ENCODE data around the gene ENOX1. TPM values are rescaled to one million over a fixed set of nuclear protein-coding genes. Genes with fewer than 3 reads are reported as not detected.

Gene ENOX1
- total and polyA plus RNA-seq, 2 of the 8 experiments (the other 6 are each of a cell fraction or from before 2014, with no cell fraction given), result 0.23 to 0.37 TPM

DNA sequence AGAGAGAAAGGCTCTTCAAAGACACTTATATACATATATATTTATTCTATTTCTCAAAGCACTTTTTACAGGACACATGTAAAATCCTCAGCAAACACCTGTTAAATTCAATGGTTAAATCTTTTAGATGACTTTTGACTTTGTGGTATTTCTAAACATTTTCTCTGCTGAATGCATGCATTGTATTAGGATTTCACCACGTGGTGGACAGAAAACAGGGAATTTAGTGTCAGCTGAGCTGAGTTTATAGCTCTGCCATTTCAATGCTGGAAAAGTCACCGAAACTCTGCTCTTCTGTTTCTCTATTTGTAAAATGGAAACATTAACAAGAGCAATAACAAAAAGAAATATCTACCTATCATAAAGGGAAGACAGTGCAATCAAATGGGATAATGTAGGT, 375.6 kb downstream of the ENOX1 start:
- H3K14ac ChIP-seq (ENCODE audit: insufficient read length), result no peak overlapping the region
- no peak overlapping the region for H4K91ac ChIP-seq (replicated peaks; ENCODE audit: insufficient read length, low read length)
- ChIA-PET CTCF (ENCODE audit: partially characterized antibody) (no interaction called here), POLR2A (ENCODE audit: partially characterized antibody) (no interaction called here)
- WGBS, 2 experiments (ENCODE audit: extremely low coverage in 1 of 2, insufficient coverage in 1 of 2, insufficient read length in 1 of 2, insufficient replicate concordance in 2 of 2, low coverage in 1 of 2, low lambda C conversion rate in 2 of 2, missing lambda C conversion rate in 1 of 2), result 71% methylated on average over 2 of the region's 2 CpGs; no CpG with 5 or more reads in 1 of the 2 experiments
- no peaks in the 10 kb centered on the region for H3K79me1 ChIP-seq (ENCODE audit: low read depth, low read length)
- no peaks in the 10 kb centered on the region for H3K27me3 ChIP-seq (replicated peaks in 1 of 4; ENCODE audit: control insufficient read depth in 3 of 4, extremely low read depth in 1 of 4, insufficient read depth in 3 of 4, low read length in 3 of 4)
- H3K27ac ChIP-seq (ENCODE audit: low read depth, low read length), result no peak overlapping the region
- no peak overlapping the region for H2BK120ac ChIP-seq (replicated peaks; ENCODE audit: low read depth, low read length)
- H3K4me1 ChIP-seq (replicated peaks in 1 of 4; ENCODE audit: control insufficient read depth in 3 of 4, insufficient read depth in 4 of 4, low read length in 3 of 4), result 0 out of 7 replicates have a peak, but pooled peaks cover 0 to 1% (median 0%) of the 10 kb centered on the region in 4 experiments
- H3K79me2 ChIP-seq (ENCODE audit: control insufficient read depth in 1 of 2, insufficient read depth in 2 of 2, low read length in 2 of 2), result no peaks in the 10 kb centered on the region
- peaks cover 0 to 7% of the 10 kb centered on the region in 2 experiments; a peak in 2 of 4 replicates for H3K9me3 ChIP-seq (ENCODE audit: insufficient read depth in 2 of 2, low read depth in 1 of 2, low read length in 1 of 2)
- no peak overlapping the region for H3K4me2 ChIP-seq (ENCODE audit: insufficient read depth in 1 of 2, low read depth in 2 of 2, low read length in 2 of 2)
- no peak overlapping the region for H3K18ac ChIP-seq (ENCODE audit: extremely low read depth, low read length)
- H2BK12ac ChIP-seq (ENCODE audit: low read depth, low read length), result no peak overlapping the region
- H3K23me2 ChIP-seq (ENCODE audit: low read depth, low read length), result no peaks in the 10 kb centered on the region
- no peak for FAIRE-seq
- H4K8ac ChIP-seq (ENCODE audit: extremely low read depth, insufficient read depth, low read length), result no peak overlapping the region
- H4K20me1 ChIP-seq (replicated peaks in 1 of 2; ENCODE audit: control insufficient read depth in 1 of 2, insufficient read depth in 2 of 2, low read length in 2 of 2), result no peaks in the 10 kb centered on the region
- no peak overlapping the region for H4K5ac ChIP-seq (ENCODE audit: insufficient read length, low read depth, low read length)
- H2BK5ac ChIP-seq (ENCODE audit: low read depth, low read length), result no peak overlapping the region
- H2AFZ ChIP-seq (ENCODE audit: low read length), result no peak overlapping the region
- no peak overlapping the region for H3K23ac ChIP-seq (ENCODE audit: insufficient read length)
- no peak overlapping the region for H3K56ac ChIP-seq (replicated peaks; ENCODE audit: insufficient read length, low read depth, low read length)
- TF ChIP-seq SRF (IDR thresholded peaks at IDR 0.05; ENCODE audit: low read depth, low read length), result no peak
- no peak for TF ChIP-seq KDM5A (IDR thresholded peaks at IDR 0.05; ENCODE audit: low read length)
- TF ChIP-seq NRF1 (IDR thresholded peaks at IDR 0.05; ENCODE audit: low read depth, low read length), result no peak
- TF ChIP-seq KDM4A (IDR thresholded peaks at IDR 0.05; ENCODE audit: low read depth, low read length, severe bottlenecking), result no peak
- TF ChIP-seq EZH2 (IDR thresholded peaks at IDR 0.05; ENCODE audit: low read depth, low read length, severe bottlenecking), result no peak
- no peak for TF ChIP-seq HDAC6 (IDR thresholded peaks at IDR 0.05; ENCODE audit: low read depth, low read length)
- no peak for TF ChIP-seq EP300 (IDR thresholded peaks at IDR 0.05; ENCODE audit: borderline replicate concordance in 1 of 2, low read depth in 2 of 2, low read length in 2 of 2)
- TF ChIP-seq, protein P1, sequence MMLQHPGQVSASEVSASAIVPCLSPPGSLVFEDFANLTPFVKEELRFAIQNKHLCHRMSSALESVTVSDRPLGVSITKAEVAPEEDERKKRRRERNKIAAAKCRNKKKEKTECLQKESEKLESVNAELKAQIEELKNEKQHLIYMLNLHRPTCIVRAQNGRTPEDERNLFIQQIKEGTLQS (IDR thresholded peaks at IDR 0.05; ENCODE audit: insufficient read depth, low read depth, low read length), result no peak
- TF ChIP-seq NANOG (IDR thresholded peaks at IDR 0.05; ENCODE audit: insufficient read depth, low read depth, low read length, poor library complexity, severe bottlenecking), result no peak
- H2AK5ac ChIP-seq (ENCODE audit: low read depth, low read length), result no peak overlapping the region
- H2BK20ac ChIP-seq (ENCODE audit: low read length), result no peak overlapping the region
- no peak overlapping the region for H2BK15ac ChIP-seq (ENCODE audit: low read length)
- H3K36me3 ChIP-seq (ENCODE audit: control insufficient read depth in 2 of 4, insufficient read depth in 4 of 4, low read length in 3 of 4), result no peaks in the 10 kb centered on the region; a peak in 1 of 8 replicates
- no peak for DNase-seq (ENCODE audit: low read depth in 1 of 2, low spot score in 2 of 2)
- no peak overlapping the region for H3K4ac ChIP-seq (replicated peaks; ENCODE audit: insufficient read length, low read depth, low read length)
- no peak overlapping the region for H3K4me3 ChIP-seq (ENCODE audit: extremely low read depth in 1 of 4, insufficient read depth in 2 of 4, low read depth in 3 of 4, low read length in 4 of 4)
- H3K9ac ChIP-seq (replicated peaks in 1 of 4; ENCODE audit: extremely low read depth in 1 of 4, low read depth in 3 of 4, low read length in 3 of 4), result no peak overlapping the region

All from H1 (cell line).